Adrenal gland (tissue), 5 donors: ENCODE measurements around the gene ACOX2.

Source experiments
- POLR2A ChIP-seq, 2 donors: fragments of 450-650 bp; IDR thresholded peaks; one replicate each; pipeline ENCODE4 v1.6.1; 2017; ENCODE audit warnings: antibody characterized with exemption in 2 of 2, mild to moderate bottlenecking in 2 of 2, moderate library complexity in 1 of 2
- TF ChIP-seq, protein P1 (sequence below), 6 experiments: fragments of 450-650 bp in 4 of 6; fragments of 200-600 bp in 2 of 6; sonication (generic) in 1 of 6; IDR thresholded peaks; 1 replicate in 5 of 6; 2 replicates in 1 of 6; pipeline versions ENCODE4 v1.5.1 to v1.8.0; 2016 to 2021; ENCODE audit warnings: antibody characterized with exemption in 6 of 6, mild to moderate bottlenecking in 2 of 6, moderate library complexity in 1 of 6
- donor health status: DM: no; HTN: no; CAD: no.

DNA sequence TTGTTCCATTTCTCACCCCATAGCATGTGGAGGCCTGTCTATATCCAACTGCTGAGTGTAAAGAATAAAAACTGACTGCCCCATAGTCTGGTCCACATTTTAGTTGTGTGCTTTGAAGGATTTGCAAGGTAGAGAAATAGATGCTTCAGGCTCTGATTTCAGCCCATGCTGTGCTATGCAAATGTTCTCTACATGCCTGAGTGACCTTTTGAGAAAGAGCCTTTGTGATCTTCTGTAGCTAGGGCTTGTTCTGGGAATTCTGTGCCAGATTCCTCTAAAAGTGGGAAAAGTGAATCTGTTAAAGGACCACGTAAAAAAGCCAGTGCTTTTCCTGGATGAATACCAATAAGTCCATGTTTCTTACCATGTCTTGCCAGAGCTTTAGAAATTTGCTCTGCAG, 39.9 kb downstream of the ACOX2 start:
- TF ChIP-seq, protein P1, sequence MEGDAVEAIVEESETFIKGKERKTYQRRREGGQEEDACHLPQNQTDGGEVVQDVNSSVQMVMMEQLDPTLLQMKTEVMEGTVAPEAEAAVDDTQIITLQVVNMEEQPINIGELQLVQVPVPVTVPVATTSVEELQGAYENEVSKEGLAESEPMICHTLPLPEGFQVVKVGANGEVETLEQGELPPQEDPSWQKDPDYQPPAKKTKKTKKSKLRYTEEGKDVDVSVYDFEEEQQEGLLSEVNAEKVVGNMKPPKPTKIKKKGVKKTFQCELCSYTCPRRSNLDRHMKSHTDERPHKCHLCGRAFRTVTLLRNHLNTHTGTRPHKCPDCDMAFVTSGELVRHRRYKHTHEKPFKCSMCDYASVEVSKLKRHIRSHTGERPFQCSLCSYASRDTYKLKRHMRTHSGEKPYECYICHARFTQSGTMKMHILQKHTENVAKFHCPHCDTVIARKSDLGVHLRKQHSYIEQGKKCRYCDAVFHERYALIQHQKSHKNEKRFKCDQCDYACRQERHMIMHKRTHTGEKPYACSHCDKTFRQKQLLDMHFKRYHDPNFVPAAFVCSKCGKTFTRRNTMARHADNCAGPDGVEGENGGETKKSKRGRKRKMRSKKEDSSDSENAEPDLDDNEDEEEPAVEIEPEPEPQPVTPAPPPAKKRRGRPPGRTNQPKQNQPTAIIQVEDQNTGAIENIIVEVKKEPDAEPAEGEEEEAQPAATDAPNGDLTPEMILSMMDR (IDR thresholded peaks at IDR 0.05) = no peak
- TF ChIP-seq POLR2A (IDR thresholded peaks at IDR 0.05) = no peak
